HepG2 (cell line): ENCODE results near the gene GTF2A2. TPM values are rescaled to one million over a fixed set of nuclear protein-coding genes. Genes with fewer than 3 reads are reported as not detected.
A peak's percentile ranks its signal among the peaks of the same experiment; 100 is the strongest.

Experiments used
- AFF4 ChIP-seq: sonication (generic); formaldehyde crosslinking; IDR thresholded peaks from 2 replicates; pipeline ENCODE4 v1.4.0; 2020; ENCODE audit warnings: missing genetic modification reagents
- BRCA1 ChIP-seq: sonication (generic); formaldehyde crosslinking; IDR thresholded peaks from 2 replicates; pipeline ENCODE4 v1.4.0; 2020; ENCODE audit warnings: missing genetic modification reagents
- BRD4 ChIP-seq: sonication (generic); formaldehyde crosslinking; IDR thresholded peaks from 2 replicates; pipeline ENCODE4 v1.4.0; 2020; ENCODE audit warnings: missing genetic modification reagents
- ESRRA ChIP-seq: sonication (generic); formaldehyde crosslinking; IDR thresholded peaks from 2 replicates; pipeline ENCODE4 v1.5.1; 2020; ENCODE audit warnings: mild to moderate bottlenecking, low read depth, missing genetic modification reagents
- FOXC1 ChIP-seq: sonication (generic); formaldehyde crosslinking; IDR thresholded peaks from 2 replicates; pipeline ENCODE4 v1.8.0; 2022; ENCODE audit warnings: mild to moderate bottlenecking, missing genetic modification reagents, borderline replicate concordance
- HBP1 ChIP-seq: IDR thresholded peaks from 2 replicates; pipeline ENCODE4 v1.6.1; 2016; ENCODE audit warnings: low read depth, control low read depth
- MAZ ChIP-seq, 2 experiments: sonication (generic) in 1 of 2; formaldehyde crosslinking in 1 of 2; IDR thresholded peaks; 2 replicates each; pipeline versions ENCODE4 v1.5.0 to v1.6.1; 2012 to 2020; ENCODE audit warnings: low read depth in 2 of 2, mild to moderate bottlenecking in 2 of 2, borderline replicate concordance in 1 of 2, improper control_type of control experiment in 1 of 2, low read length in 1 of 2, missing genetic modification reagents in 1 of 2, moderate library complexity in 1 of 2
- PTBP1 ChIP-seq: fragments of 200-400 bp; formaldehyde crosslinking; IDR thresholded peaks from 2 replicates; pipeline ENCODE4 v1.6.1; 2018; ENCODE audit warnings: low read length, low read depth; ENCODE audit not compliant: poor library complexity, severe bottlenecking
- USF2 ChIP-seq, 2 experiments: sonication (generic) in 1 of 2; formaldehyde crosslinking in 1 of 2; IDR thresholded peaks; 2 replicates each; pipeline versions ENCODE4 v1.5.1 to v1.6.1; 2011 to 2020; ENCODE audit warnings: borderline replicate concordance in 1 of 2, low read depth in 1 of 2, low read length in 1 of 2, mild to moderate bottlenecking in 1 of 2, missing genetic modification reagents in 1 of 2, moderate library complexity in 1 of 2
- WIZ ChIP-seq: sonication (generic); formaldehyde crosslinking; IDR thresholded peaks from 2 replicates; pipeline ENCODE4 v1.5.1; 2020; ENCODE audit warnings: mild to moderate bottlenecking, missing genetic modification reagents
- ZBTB3 ChIP-seq: sonication (generic); formaldehyde crosslinking; IDR thresholded peaks from 2 replicates; pipeline ENCODE4 v1.4.0; 2020; ENCODE audit warnings: low read depth, mild to moderate bottlenecking, moderate library complexity, missing genetic modification reagents, borderline replicate concordance
- ZBTB43 ChIP-seq: sonication (generic); formaldehyde crosslinking; conservative IDR thresholded peaks from 2 replicates; pipeline ENCODE4 v1.4.0; 2020; ENCODE audit warnings: missing genetic modification reagents
- ZNF503 ChIP-seq: sonication (generic); formaldehyde crosslinking; IDR thresholded peaks from 2 replicates; pipeline ENCODE4 v1.4.0; 2020; ENCODE audit warnings: missing genetic modification reagents
- ZNF589 ChIP-seq: sonication (generic); formaldehyde crosslinking; conservative IDR thresholded peaks from 2 replicates; pipeline ENCODE4 v1.8.0; 2022; ENCODE audit warnings: mild to moderate bottlenecking, moderate library complexity, missing genetic modification reagents
- polyA plus RNA-seq, 8 experiments: library from polyadenylated mRNA; depleted of rRNA in 3 of 8; stranded (reverse) in 7 of 8; unstranded in 1 of 8; fragments of >200 nt; fragmentation: Illumina TruSeq in 4 of 8; extraction: Trizol in 4 of 8; gene quantifications; 2 replicates each; pipeline versions ENCODE4 v1.2.1 to v1.2.3, GENCODE V29; 2011 to 2016; ENCODE audit warnings: low read depth in 4 of 8, missing spikeins in 1 of 8, mixed read lengths in 1 of 8; ENCODE audit not compliant: insufficient read depth in 1 of 8
- total RNA-seq, 5 experiments: library from RNA; depleted of rRNA; stranded (reverse); fragments of >200 nt; fragmentation: Illumina TruSeq; extraction: Trizol; gene quantifications; 2 replicates each; pipeline ENCODE4 v1.2.3, GENCODE V29; 2016; ENCODE audit warnings: low read depth in 1 of 5

Gene GTF2A2
- total and polyA plus RNA-seq, 2 of the 13 experiments (the other 11 are each of a cell fraction or from before 2014, with no cell fraction given) = 24.4 to 106 TPM

- TF ChIP-seq ZBTB43 (no peak), BRD4 (peak; percentile 85; the same call in 1 of the 2 replicates), FOXC1 (CRISPR knock-in tag) (peak; percentile 72; the same call in 1 of the 2 replicates), ZNF503 (CRISPR knock-in tag) (no peak; the same call in 1 of the 2 replicates), ZNF589 (no peak), USF2 (IDR thresholded peaks at IDR 0.05; ENCODE audit: low read depth, low read length) (no peak), USF2 (CRISPR knock-in tag; IDR thresholded peaks at IDR 0.05; ENCODE audit: borderline replicate concordance) (no peak), HBP1 (CRISPR knock-in tag) (peak; percentile 73), WIZ (CRISPR knock-in tag) (peak; percentile 84; the same call in 1 of the 2 replicates), ZBTB3 (no peak), AFF4 (CRISPR knock-in tag) (no peak), PTBP1 (no peak), ESRRA (CRISPR knock-in tag) (no peak), BRCA1 (no peak), MAZ (IDR thresholded peaks at IDR 0.05; ENCODE audit: borderline replicate concordance, low read depth, low read length) (0 out of 2 replicates have a peak, but pooled peaks have one; percentile 5), MAZ (CRISPR knock-in tag; IDR thresholded peaks at IDR 0.05; ENCODE audit: low read depth) (peak; percentile 65; the same call in 1 of the 2 replicates)
Observed at GRCh38 chr15:59688782-59689625, 31.7 kb upstream of the GTF2A2 start, which contains the start of gene BNIP2 (continued).
